Keratinocyte (primary cell): Measurements from ENCODE around the gene AJUBA. TPM values are rescaled to one million over a fixed set of nuclear protein-coding genes. Genes with fewer than 3 reads are reported as not detected.

Source experiments
- DNase-seq: peaks from one replicate; pipeline ENCODE4 v3.0.0-alpha.2; 2011; ENCODE audit warnings: low read depth, missing footprints, low spot score
- FAIRE-seq: peaks from 2 replicates; lab custom pipeline; 2011; peaks lifted over from hg19 to GRCh38; lab: Jason Lieb, UNC
- H2AFZ ChIP-seq: 2 replicates; pipeline ENCODE4 v1.6.0; 2012; ENCODE audit warnings: low read length, control low read depth, inconsistent platforms; ENCODE audit not compliant: control insufficient read depth
- H3K27ac ChIP-seq: 2 replicates; pipeline ENCODE4 v1.5.1; 2011; ENCODE audit warnings: low read length; ENCODE audit not compliant: control insufficient read depth, insufficient read depth
- H3K27me3 ChIP-seq: 3 replicates; pipeline ENCODE4 v1.6.0; 2011; ENCODE audit warnings: low read length; ENCODE audit not compliant: control insufficient read depth, insufficient read depth; ENCODE audit errors: extremely low read depth
- H3K36me3 ChIP-seq, 2 experiments: 2 replicates in 1 of 2; 3 replicates in 1 of 2; pipeline ENCODE4 v1.5.1; 2011; ENCODE audit warnings: low read length in 2 of 2, mild to moderate bottlenecking in 1 of 2; ENCODE audit not compliant: control insufficient read depth in 2 of 2, insufficient read depth in 2 of 2; ENCODE audit errors: extremely low read depth in 1 of 2
- H3K4me1 ChIP-seq: 3 replicates; pipeline ENCODE4 v1.5.1; 2011; ENCODE audit warnings: low read length; ENCODE audit not compliant: control insufficient read depth, insufficient read depth; ENCODE audit errors: extremely low read depth
- H3K4me2 ChIP-seq: 3 replicates; pipeline ENCODE4 v1.6.0; 2011; ENCODE audit warnings: low read depth, low read length; ENCODE audit not compliant: control insufficient read depth, insufficient read depth; ENCODE audit errors: extremely low read depth
- H3K4me3 ChIP-seq, 3 experiments: fragments of 200-600 bp in 1 of 3; sonication (generic) in 1 of 3; 2 replicates in 2 of 3; 3 replicates in 1 of 3; pipeline ENCODE4 v1.5.1; 2011 to 2016; ENCODE audit warnings: low read length in 3 of 3, mild to moderate bottlenecking in 3 of 3, control low read depth in 2 of 3, inconsistent platforms in 1 of 3, low read depth in 1 of 3, mixed read lengths in 1 of 3, mixed run types in 1 of 3, moderate library complexity in 1 of 3; ENCODE audit not compliant: control insufficient read depth in 2 of 3, insufficient read depth in 2 of 3; ENCODE audit errors: extremely low read depth in 1 of 3
- H3K79me2 ChIP-seq: 2 replicates; pipeline ENCODE4 v1.6.0; 2012; ENCODE audit warnings: low read length; ENCODE audit not compliant: control insufficient read depth, insufficient read depth
- H3K9ac ChIP-seq: 3 replicates; pipeline ENCODE4 v1.6.0; 2011; ENCODE audit warnings: low read length; ENCODE audit not compliant: control insufficient read depth, insufficient read depth; ENCODE audit errors: extremely low read depth
- H3K9me1 ChIP-seq: 3 replicates; pipeline ENCODE4 v1.6.0; 2011; ENCODE audit warnings: low read length; ENCODE audit not compliant: control insufficient read depth, insufficient read depth; ENCODE audit errors: extremely low read depth
- H3K9me3 ChIP-seq: 2 replicates; pipeline ENCODE4 v1.5.1; 2012; ENCODE audit warnings: low read depth, low read length; ENCODE audit not compliant: control insufficient read depth
- H4K20me1 ChIP-seq: 3 replicates; pipeline ENCODE4 v1.6.0; 2011; ENCODE audit warnings: low read length; ENCODE audit not compliant: control insufficient read depth, insufficient read depth; ENCODE audit errors: extremely low read depth
- EZH2 ChIP-seq: IDR thresholded peaks from one replicate; pipeline ENCODE4 v1.6.1; 2012; ENCODE audit warnings: inconsistent platforms, mild to moderate bottlenecking, low read length, moderate library complexity
- dilution Hi-C: fragments of 300-500 bp; cut with MboI; formaldehyde crosslinking; loops from one replicate; pipeline ENCODE4 v1.7.0; 2020; ENCODE audit warnings: low sequenced_read_pairs; ENCODE audit not compliant: extremely low pct_ligation_motif_present
- polyA plus RNA-seq, 5 experiments: library from polyadenylated mRNA; depleted of rRNA in 3 of 5; stranded (reverse) in 3 of 5; stranded (forward) in 1 of 5; unstranded in 1 of 5; fragments of >200 nt; gene quantifications; 1 replicate in 1 of 5; 2 replicates in 3 of 5; 3 replicates in 1 of 5; pipeline versions ENCODE4 v1.2.1 to v1.2.3, GENCODE V29; 2011 to 2012; ENCODE audit warnings: missing spikeins in 2 of 5, low read depth in 1 of 5, low replicate concordance in 1 of 5
- TF ChIP-seq, protein P1 (sequence below), 3 experiments: IDR thresholded peaks in 1 of 3; conservative IDR thresholded peaks in 1 of 3; optimal IDR thresholded peaks in 1 of 3; 2 replicates in 2 of 3; 3 replicates in 1 of 3; pipeline versions ENCODE3 to v1.5.1; 2011; ENCODE audit warnings: low read length in 3 of 3, mild to moderate bottlenecking in 3 of 3, moderate library complexity in 2 of 3, control low read depth in 1 of 3, inconsistent platforms in 1 of 3; ENCODE audit not compliant: insufficient read depth in 2 of 3; ENCODE audit errors: extremely low read depth in 1 of 3

The AJUBA gene
- polyA plus RNA-seq, 1 donor (not counting 4 experiments of a cell fraction or from before 2014, with no cell fraction given) = 157 TPM

DNA sequence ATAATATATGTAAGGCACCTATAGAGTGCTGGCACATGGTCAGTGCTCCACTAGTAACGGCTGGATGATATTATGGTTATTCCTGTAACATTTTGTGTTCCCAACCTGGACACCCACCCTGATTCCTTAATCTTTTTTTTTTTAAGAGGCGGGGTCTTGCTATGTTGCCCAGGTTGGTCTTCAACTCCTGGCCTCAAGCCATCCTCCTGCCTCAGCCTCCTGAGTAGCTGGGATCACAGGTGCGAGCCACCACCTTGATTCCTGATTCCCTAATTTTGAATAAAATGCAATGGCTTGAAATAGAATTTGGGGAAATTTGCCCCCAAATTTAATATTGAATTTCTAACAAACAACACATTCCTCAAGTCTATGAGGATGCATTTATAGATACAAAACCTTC is 20.2 kb upstream of the AJUBA start:
- Histone ChIP-seq H2AFZ (no peak overlapping the region), H3K36me3 (peaks cover 0 to 1% of the 10 kb centered on the region in 2 experiments), H3K9me1 (no peaks in the 10 kb centered on the region), H3K9me3 (no peaks in the 10 kb centered on the region), H3K27me3 (no peaks in the 10 kb centered on the region), H4K20me1 (no peaks in the 10 kb centered on the region), H3K79me2 (no peaks in the 10 kb centered on the region), H3K9ac (no peak overlapping the region), H3K4me2 (no peak overlapping the region), H3K27ac (no peak overlapping the region), H3K4me1 (peaks cover 11% of the 10 kb centered on the region), H3K4me3 (no peak overlapping the region)
- no peak for FAIRE-seq
- no peak for DNase-seq
- TF ChIP-seq, protein P1, sequence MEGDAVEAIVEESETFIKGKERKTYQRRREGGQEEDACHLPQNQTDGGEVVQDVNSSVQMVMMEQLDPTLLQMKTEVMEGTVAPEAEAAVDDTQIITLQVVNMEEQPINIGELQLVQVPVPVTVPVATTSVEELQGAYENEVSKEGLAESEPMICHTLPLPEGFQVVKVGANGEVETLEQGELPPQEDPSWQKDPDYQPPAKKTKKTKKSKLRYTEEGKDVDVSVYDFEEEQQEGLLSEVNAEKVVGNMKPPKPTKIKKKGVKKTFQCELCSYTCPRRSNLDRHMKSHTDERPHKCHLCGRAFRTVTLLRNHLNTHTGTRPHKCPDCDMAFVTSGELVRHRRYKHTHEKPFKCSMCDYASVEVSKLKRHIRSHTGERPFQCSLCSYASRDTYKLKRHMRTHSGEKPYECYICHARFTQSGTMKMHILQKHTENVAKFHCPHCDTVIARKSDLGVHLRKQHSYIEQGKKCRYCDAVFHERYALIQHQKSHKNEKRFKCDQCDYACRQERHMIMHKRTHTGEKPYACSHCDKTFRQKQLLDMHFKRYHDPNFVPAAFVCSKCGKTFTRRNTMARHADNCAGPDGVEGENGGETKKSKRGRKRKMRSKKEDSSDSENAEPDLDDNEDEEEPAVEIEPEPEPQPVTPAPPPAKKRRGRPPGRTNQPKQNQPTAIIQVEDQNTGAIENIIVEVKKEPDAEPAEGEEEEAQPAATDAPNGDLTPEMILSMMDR (optimal IDR thresholded peaks at IDR 0.05 in 1 of 3, IDR thresholded peaks at IDR 0.05 in 1 of 3, conservative IDR thresholded peaks at IDR 0.05 in 1 of 3; ENCODE audit: extremely low read depth in 1 of 3, insufficient read depth in 2 of 3, low read length in 3 of 3) = no peak
- no peak for TF ChIP-seq EZH2
- dilution Hi-C loops = no loop called here

DNA sequence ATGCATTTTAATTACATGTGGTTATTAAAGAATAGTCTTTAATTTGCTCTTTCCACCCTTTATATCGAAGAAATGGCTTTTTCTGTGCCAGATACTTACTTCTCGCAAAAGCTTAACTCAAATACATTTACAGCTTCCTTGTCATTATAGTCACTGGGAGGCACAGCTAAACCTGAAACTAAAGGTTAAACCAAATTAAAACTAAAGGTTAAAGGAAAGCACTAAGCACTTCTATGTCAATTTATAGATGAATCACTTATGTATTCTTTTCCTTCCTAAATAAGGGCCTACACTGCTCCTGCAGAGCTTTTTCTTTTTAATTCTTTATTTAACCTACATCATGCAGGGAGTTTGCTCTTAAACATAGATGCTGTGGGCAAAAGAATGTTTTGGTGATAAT is 18.5 kb upstream of the AJUBA start:
- no peaks in the 10 kb centered on the region for H3K9me3 ChIP-seq
- H3K9me1 ChIP-seq = no peaks in the 10 kb centered on the region
- no peaks in the 10 kb centered on the region for H3K4me1 ChIP-seq
- FAIRE-seq (no peak), DNase-seq (no peak)
- H3K79me2 ChIP-seq = no peaks in the 10 kb centered on the region
- H3K27ac ChIP-seq = no peak overlapping the region
- dilution Hi-C loops = no loop called here
- no peak for TF ChIP-seq EZH2
- TF ChIP-seq, protein P1 (optimal IDR thresholded peaks at IDR 0.05 in 1 of 3, IDR thresholded peaks at IDR 0.05 in 1 of 3, conservative IDR thresholded peaks at IDR 0.05 in 1 of 3; ENCODE audit: extremely low read depth in 1 of 3, insufficient read depth in 2 of 3, low read length in 3 of 3) = no peak
- H3K4me3 ChIP-seq = no peak overlapping the region
- H2AFZ ChIP-seq = no peak overlapping the region
- no peaks in the 10 kb centered on the region for H3K27me3 ChIP-seq
- peaks cover 0 to 2% of the 10 kb centered on the region in 2 experiments for H3K36me3 ChIP-seq
- H3K9ac ChIP-seq = no peak overlapping the region
- H4K20me1 ChIP-seq = no peaks in the 10 kb centered on the region
- no peak overlapping the region for H3K4me2 ChIP-seq
